GM06990 (cell line): Measurements from ENCODE around the gene ZNF77.

ENCODE experiments used
- DNase-seq: peaks from one replicate; pipeline ENCODE4 v3.0.0-alpha.2; 2011; ENCODE audit not compliant: insufficient read length; ENCODE audit errors: extremely low read depth
- H3K27me3 ChIP-seq: replicated peaks from 2 replicates; pipeline ENCODE4 v1.6.0; 2011; ENCODE audit warnings: low read length; ENCODE audit not compliant: control insufficient read depth, insufficient read depth
- H3K36me3 ChIP-seq: 2 replicates; pipeline ENCODE4 v1.5.1; 2011; ENCODE audit warnings: low read length; ENCODE audit not compliant: control insufficient read depth, insufficient read depth
- H3K4me3 ChIP-seq: replicated peaks from 2 replicates; pipeline ENCODE4 v1.5.1; 2011; ENCODE audit warnings: low read depth, mild to moderate bottlenecking, control low read depth, low read length
- TF ChIP-seq, protein P1 (sequence below): IDR thresholded peaks from 2 replicates; pipeline ENCODE4 v1.5.1; 2011; ENCODE audit warnings: low read length, control low read depth, mild to moderate bottlenecking, inconsistent platforms; ENCODE audit not compliant: insufficient read depth, poor library complexity, severe bottlenecking

The ZNF77 gene

GRCh38 chr19:2957160-2957559 is 12.4 kb upstream of the ZNF77 start:
- no peaks in the 10 kb centered on the region for H3K27me3 ChIP-seq
- TF ChIP-seq, protein P1, sequence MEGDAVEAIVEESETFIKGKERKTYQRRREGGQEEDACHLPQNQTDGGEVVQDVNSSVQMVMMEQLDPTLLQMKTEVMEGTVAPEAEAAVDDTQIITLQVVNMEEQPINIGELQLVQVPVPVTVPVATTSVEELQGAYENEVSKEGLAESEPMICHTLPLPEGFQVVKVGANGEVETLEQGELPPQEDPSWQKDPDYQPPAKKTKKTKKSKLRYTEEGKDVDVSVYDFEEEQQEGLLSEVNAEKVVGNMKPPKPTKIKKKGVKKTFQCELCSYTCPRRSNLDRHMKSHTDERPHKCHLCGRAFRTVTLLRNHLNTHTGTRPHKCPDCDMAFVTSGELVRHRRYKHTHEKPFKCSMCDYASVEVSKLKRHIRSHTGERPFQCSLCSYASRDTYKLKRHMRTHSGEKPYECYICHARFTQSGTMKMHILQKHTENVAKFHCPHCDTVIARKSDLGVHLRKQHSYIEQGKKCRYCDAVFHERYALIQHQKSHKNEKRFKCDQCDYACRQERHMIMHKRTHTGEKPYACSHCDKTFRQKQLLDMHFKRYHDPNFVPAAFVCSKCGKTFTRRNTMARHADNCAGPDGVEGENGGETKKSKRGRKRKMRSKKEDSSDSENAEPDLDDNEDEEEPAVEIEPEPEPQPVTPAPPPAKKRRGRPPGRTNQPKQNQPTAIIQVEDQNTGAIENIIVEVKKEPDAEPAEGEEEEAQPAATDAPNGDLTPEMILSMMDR, result no peak
- H3K36me3 ChIP-seq, result no peaks in the 10 kb centered on the region
- no peak overlapping the region for H3K4me3 ChIP-seq
- DNase-seq, result no peak

DNA sequence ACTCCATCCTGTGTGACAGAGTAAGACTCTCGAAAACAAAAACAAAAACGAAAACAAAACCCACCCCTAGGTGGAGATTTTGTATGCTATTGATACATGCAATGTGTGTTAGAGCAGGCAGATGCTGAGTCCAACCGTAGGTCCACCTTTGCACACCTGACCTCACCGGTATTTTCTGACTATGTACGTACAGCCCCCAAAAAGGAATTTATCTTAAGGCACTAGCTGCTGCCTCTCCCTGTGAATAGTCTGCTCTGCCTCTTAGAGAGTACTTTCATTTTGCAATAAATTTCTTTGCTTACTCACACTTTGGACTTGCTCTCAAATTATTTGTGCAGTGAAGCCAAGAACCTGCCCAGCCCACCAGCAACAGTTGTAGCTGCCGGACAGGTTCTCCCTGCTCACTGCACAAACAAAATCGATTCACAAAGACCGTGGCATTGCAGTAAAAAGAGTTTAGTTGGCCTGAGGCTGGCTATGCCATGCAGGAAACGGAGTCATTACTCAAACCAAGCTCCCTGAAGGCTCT is 8.2 kb upstream of the ZNF77 start:
- no peaks in the 10 kb centered on the region for H3K36me3 ChIP-seq
- peak overlapping the region; percentile 9; the same call in 1 of the 2 replicates for H3K4me3 ChIP-seq
- peak; percentile 31 for DNase-seq
- TF ChIP-seq, protein P1, result no peak
- H3K27me3 ChIP-seq, result no peaks in the 10 kb centered on the region

- TF ChIP-seq, protein P1, result no peak
- H3K36me3 ChIP-seq, result no peaks in the 10 kb centered on the region
- DNase-seq, result peak; percentile 97
Measured at GRCh38 chr19:2950286-2951124, 5.7 kb upstream of the ZNF77 start.

DNA sequence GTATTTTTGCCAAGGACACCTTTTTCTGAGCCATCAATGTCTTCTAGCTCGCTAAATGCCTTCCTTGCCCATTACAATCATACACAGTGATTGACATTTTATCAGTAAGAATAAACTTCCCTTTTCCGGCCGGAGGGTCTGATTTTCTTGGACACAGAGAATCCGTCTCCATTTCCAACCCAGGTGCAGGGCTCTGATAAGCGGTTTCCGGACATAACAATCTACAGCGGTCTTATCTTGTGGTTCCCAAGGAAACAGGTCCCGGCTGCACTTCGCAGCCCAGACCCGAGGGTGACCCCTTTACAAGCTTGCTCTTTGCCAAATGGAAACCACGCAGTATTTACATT is 5.1 kb upstream of the ZNF77 start:
- TF ChIP-seq, protein P1, result no peak
- no peaks in the 10 kb centered on the region for H3K27me3 ChIP-seq
- DNase-seq, result no peak
- peak overlapping the region; percentile 87 for H3K4me3 ChIP-seq
- H3K36me3 ChIP-seq, result no peaks in the 10 kb centered on the region

More at GRCh38 chr19:2950286-2951124, 5.7 kb upstream of the ZNF77 start:
- no peaks in the 10 kb centered on the region for H3K27me3 ChIP-seq
- peak overlapping the region; percentile 87 for H3K4me3 ChIP-seq

DNA sequence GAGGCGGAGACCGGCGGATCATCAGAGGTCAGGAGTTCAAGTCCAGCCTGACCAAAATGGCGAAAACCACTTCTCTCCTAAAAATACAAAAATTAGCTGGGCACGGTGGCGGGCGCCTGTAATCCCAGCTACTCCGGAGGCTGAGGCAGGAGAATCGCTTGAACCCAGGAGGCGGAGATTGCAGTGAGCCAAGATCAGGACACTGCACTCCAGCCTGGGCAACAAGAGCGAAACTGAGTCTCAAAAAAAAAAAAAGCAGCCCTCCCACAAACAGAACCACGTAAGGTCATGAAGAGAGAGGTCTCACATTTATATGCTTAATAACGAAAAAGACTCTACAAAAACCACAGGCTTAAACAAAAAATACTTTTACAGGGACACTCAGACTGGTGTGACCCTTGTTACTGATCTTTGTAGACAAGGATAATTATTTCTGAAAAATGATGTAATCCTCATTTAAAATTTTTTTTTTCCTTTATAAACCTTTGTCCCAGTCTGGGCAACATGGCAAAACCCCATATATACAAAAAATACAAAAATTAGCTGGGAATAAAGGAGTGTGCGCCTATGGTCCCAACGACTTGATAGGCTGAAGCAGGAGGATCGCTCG is 909 bp upstream of the ZNF77 start:
- TF ChIP-seq, protein P1, result no peak
- H3K27me3 ChIP-seq, result no peaks in the 10 kb centered on the region
- H3K4me3 ChIP-seq, result peak overlapping the region; percentile 86
- DNase-seq, result no peak
- H3K36me3 ChIP-seq, result no peaks in the 10 kb centered on the region
